Neural cell (in vitro differentiated cells): ENCODE results near the gene CBLL2. TPM values are rescaled to one million over a fixed set of nuclear protein-coding genes. Genes with fewer than 3 reads are reported as not detected.

ENCODE experiments used
- H2AFZ ChIP-seq: fragments of 200-600, 300-800 bp; sonication (generic), shearing (Covaris generic); 2 replicates; pipeline ENCODE4 v1.6.0; 2014; ENCODE audit warnings: low read depth, mild to moderate bottlenecking, antibody characterized with exemption, low read length, moderate library complexity
- H3F3A ChIP-seq: fragments of 200-600 bp; shearing (Covaris generic); 2 replicates; pipeline ENCODE4 v1.6.1; 2016; ENCODE audit warnings: mild to moderate bottlenecking, moderate library complexity, mixed read lengths, antibody characterized with exemption, low read length; ENCODE audit not compliant: insufficient read depth, poor library complexity, severe bottlenecking
- H3K27ac ChIP-seq: fragments of 200-600, 300-800 bp; sonication (generic), shearing (Covaris generic); 2 replicates; pipeline ENCODE4 v1.5.1; 2014; ENCODE audit warnings: mild to moderate bottlenecking, low read length, moderate library complexity
- H3K27me3 ChIP-seq: fragments of 300-800, 200-600 bp; sonication (generic), shearing (Covaris generic); 2 replicates; pipeline ENCODE4 v1.6.0; 2014; ENCODE audit warnings: mild to moderate bottlenecking, low read depth, low read length, moderate library complexity; ENCODE audit not compliant: insufficient read depth
- H3K36me3 ChIP-seq: fragments of 300-800, 200-600 bp; sonication (generic), shearing (Covaris generic); 2 replicates; pipeline ENCODE4 v1.5.1; 2014; ENCODE audit warnings: mild to moderate bottlenecking, antibody characterized with exemption, low read length, moderate library complexity; ENCODE audit not compliant: insufficient read depth
- H3K4me2 ChIP-seq: fragments of 300-800, 200-600 bp; sonication (generic), shearing (Covaris generic); 2 replicates; pipeline ENCODE4 v1.6.0; 2014; ENCODE audit warnings: mild to moderate bottlenecking, low read length
- H3K4me3 ChIP-seq: fragments of 300-800, 200-600 bp; sonication (generic), shearing (Covaris generic); 2 replicates; pipeline ENCODE4 v1.5.1; 2014; ENCODE audit warnings: mild to moderate bottlenecking, low read length, moderate library complexity
- H3K79me2 ChIP-seq: fragments of 200-600 bp; shearing (Covaris generic); replicated peaks from 2 replicates; pipeline ENCODE4 v1.6.0; 2014; ENCODE audit warnings: mild to moderate bottlenecking, low read length, moderate library complexity; ENCODE audit not compliant: insufficient read depth
- H3K9ac ChIP-seq: fragments of 300-800, 200-600 bp; sonication (generic), shearing (Covaris generic); 2 replicates; pipeline ENCODE4 v1.6.1; 2016; ENCODE audit warnings: mild to moderate bottlenecking, low read length, mixed read lengths
- H3K9me2 ChIP-seq: fragments of 200-600 bp; shearing (Covaris generic); 2 replicates; pipeline ENCODE4 v1.6.1; 2016; ENCODE audit warnings: mild to moderate bottlenecking, low read length, mixed read lengths; ENCODE audit not compliant: insufficient read depth
- H3K9me3 ChIP-seq: fragments of 200-600, 300-800 bp; sonication (generic), shearing (Covaris generic); 2 replicates; pipeline ENCODE4 v1.6.1; 2016; ENCODE audit warnings: mild to moderate bottlenecking, mixed run types, low read length, moderate library complexity, mixed read lengths
- H4K20me1 ChIP-seq: fragments of 200-600 bp; shearing (Covaris generic); 2 replicates; pipeline ENCODE4 v1.6.1; 2016; ENCODE audit warnings: mild to moderate bottlenecking, mixed run types; ENCODE audit not compliant: insufficient read depth
- CTCF ChIP-seq: fragments of 450-650 bp; IDR thresholded peaks from 2 replicates; pipeline ENCODE4 v1.5.1; 2014; ENCODE audit warnings: antibody characterized with exemption, mild to moderate bottlenecking, moderate library complexity; ENCODE audit not compliant: poor library complexity, severe bottlenecking
- EP300 ChIP-seq: fragments of 450-650 bp; conservative IDR thresholded peaks from 2 replicates; pipeline ENCODE4 v1.6.1; 2014; ENCODE audit warnings: antibody characterized with exemption, mild to moderate bottlenecking, moderate library complexity; ENCODE audit not compliant: poor library complexity, severe bottlenecking
- EZH2 ChIP-seq: fragments of 200-600, 300-800 bp; shearing (Covaris generic), sonication (generic); IDR thresholded peaks from 2 replicates; pipeline ENCODE4 v1.6.1; 2014; ENCODE audit warnings: antibody characterized with exemption, low read length, borderline replicate concordance, mild to moderate bottlenecking; ENCODE audit not compliant: insufficient read depth, poor library complexity, severe bottlenecking
- MXI1 ChIP-seq: fragments of 450-650 bp; conservative IDR thresholded peaks from 2 replicates; pipeline ENCODE4 v1.6.1; 2014; ENCODE audit warnings: antibody characterized with exemption, mild to moderate bottlenecking; ENCODE audit not compliant: poor library complexity, severe bottlenecking
- POLR2AphosphoS5 ChIP-seq: IDR thresholded peaks from 2 replicates; pipeline ENCODE4 v1.6.1; 2012
- RAD21 ChIP-seq: fragments of 450-650 bp; conservative IDR thresholded peaks from 2 replicates; pipeline ENCODE4 v1.6.1; 2014; ENCODE audit warnings: antibody characterized with exemption, mild to moderate bottlenecking, moderate library complexity
- REST ChIP-seq: IDR thresholded peaks from 2 replicates; pipeline ENCODE4 v1.6.1; 2012; ENCODE audit warnings: borderline replicate concordance
- SMC3 ChIP-seq: fragments of 450-650 bp; conservative IDR thresholded peaks from 2 replicates; pipeline ENCODE4 v1.6.1; 2014; ENCODE audit warnings: antibody characterized with exemption, mild to moderate bottlenecking, moderate library complexity; ENCODE audit not compliant: poor library complexity
- TAF1 ChIP-seq: IDR thresholded peaks from 2 replicates; pipeline ENCODE4 v1.6.1; 2012; ENCODE audit warnings: low read depth
- polyA plus RNA-seq: library from polyadenylated mRNA; depleted of rRNA; stranded (reverse); fragments of >200 nt; gene quantifications from 2 replicates; pipeline ENCODE4 v1.2.3, GENCODE V29; 2014

The CBLL2 gene
- polyA plus RNA-seq, 1 donor from 2014 or later: not detected

GRCh38 chrX:22296871-22297270 lies 24.2 kb downstream of the CBLL2 start:
- no peak overlapping the region for H3K4me2 ChIP-seq
- H4K20me1 ChIP-seq: no peaks in the 10 kb centered on the region
- TF ChIP-seq TAF1 (no peak), POLR2AphosphoS5 (no peak), SMC3 (no peak), CTCF (no peak), EP300 (no peak), MXI1 (no peak), EZH2 (no peak), REST (no peak), RAD21 (no peak)
- H3K27ac ChIP-seq: no peak overlapping the region
- no peaks in the 10 kb centered on the region for H3K9me3 ChIP-seq
- H3K9ac ChIP-seq: no peak overlapping the region
- H3K27me3 ChIP-seq: no peaks in the 10 kb centered on the region
- no peaks in the 10 kb centered on the region for H3K79me2 ChIP-seq
- no peaks in the 10 kb centered on the region for H3K36me3 ChIP-seq
- no peaks in the 10 kb centered on the region for H3K9me2 ChIP-seq
- H3K4me3 ChIP-seq: no peak overlapping the region
- H2AFZ ChIP-seq: no peak overlapping the region
- H3F3A ChIP-seq: no peaks in the 10 kb centered on the region

GRCh38 chrX:22300130-22300529 lies 27.4 kb downstream of the CBLL2 start:
- no peaks in the 10 kb centered on the region for H3K36me3 ChIP-seq
- H3K27me3 ChIP-seq: no peaks in the 10 kb centered on the region
- H3K79me2 ChIP-seq: no peaks in the 10 kb centered on the region
- peak overlapping the region; percentile 90 for H3K27ac ChIP-seq
- no peaks in the 10 kb centered on the region for H3K9me3 ChIP-seq
- H3K4me2 ChIP-seq: peak overlapping the region; percentile 55
- no peak overlapping the region for H2AFZ ChIP-seq
- TF ChIP-seq POLR2AphosphoS5 (no peak), REST (peak; percentile 50)
- H3K4me3 ChIP-seq: peak overlapping the region; percentile 42
- no peaks in the 10 kb centered on the region for H3F3A ChIP-seq
- peak overlapping the region; percentile 62 for H3K9ac ChIP-seq
- H3K9me2 ChIP-seq: no peaks in the 10 kb centered on the region
- H4K20me1 ChIP-seq: no peaks in the 10 kb centered on the region
